Stimulated activated CD4-positive, alpha-beta T cell treated with anti-CD3 and anti-CD28 coated beads, Interleukin-15, amount 100 ng/mL, for 48 hours (primary cell): ENCODE data around the gene TNS3.

Experiments used
- DNase-seq, 2 donors: peaks; one replicate each; pipeline ENCODE4 v3.0.0-alpha.2; 2020; ENCODE audit warnings: low read depth in 2 of 2

The TNS3 gene

GRCh38 chr7:47506382-47507339 is 75.2 kb downstream of the TNS3 start:
- DNase-seq: no peak

DNA sequence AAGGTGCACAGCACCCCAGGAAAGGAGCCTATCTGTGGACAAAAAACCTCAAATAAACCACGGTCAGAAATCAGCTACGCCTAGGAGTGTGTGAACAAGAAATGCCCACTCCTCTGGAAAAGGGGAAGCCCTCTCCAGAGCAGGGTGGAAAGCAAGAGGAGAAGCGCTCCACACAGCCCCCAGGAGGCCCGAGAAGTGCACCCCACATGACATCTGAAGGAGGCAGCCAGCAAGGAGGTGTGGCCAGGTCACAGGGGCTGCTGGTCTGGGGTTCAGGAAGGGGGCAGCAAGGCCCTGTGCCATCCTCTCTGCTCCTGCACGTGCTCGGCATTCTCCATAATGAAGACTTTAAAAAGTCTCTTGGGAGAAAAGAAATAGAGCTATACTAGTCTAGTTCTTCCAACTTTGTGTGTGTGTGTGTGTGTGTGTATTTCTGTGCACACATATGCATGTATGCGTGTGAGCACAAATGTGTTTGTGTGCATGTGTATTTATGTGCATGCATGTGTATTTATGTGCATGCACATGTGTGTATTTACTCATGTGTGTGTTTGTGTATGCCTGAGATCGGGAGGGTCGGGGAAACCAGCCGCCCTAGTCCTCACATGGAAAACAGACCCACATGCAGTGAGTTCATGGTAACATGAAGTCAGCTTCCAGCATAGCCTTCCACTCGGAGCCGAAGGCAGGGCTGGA is 76.5 kb downstream of the TNS3 start:
- no peak for DNase-seq

GRCh38 chr7:47504551-47505311 is 77.2 kb downstream of the TNS3 start:
- DNase-seq: no peak

- DNase-seq: no peak
These were observed 78.6 kb downstream of the TNS3 start for GRCh38 chr7:47503281-47503680.

GRCh38 chr7:47502240-47502877 is 79.6 kb downstream of the TNS3 start:
- DNase-seq: no peak

GRCh38 chr7:47501406-47501805 is 80.5 kb downstream of the TNS3 start:
- no peak for DNase-seq

DNA sequence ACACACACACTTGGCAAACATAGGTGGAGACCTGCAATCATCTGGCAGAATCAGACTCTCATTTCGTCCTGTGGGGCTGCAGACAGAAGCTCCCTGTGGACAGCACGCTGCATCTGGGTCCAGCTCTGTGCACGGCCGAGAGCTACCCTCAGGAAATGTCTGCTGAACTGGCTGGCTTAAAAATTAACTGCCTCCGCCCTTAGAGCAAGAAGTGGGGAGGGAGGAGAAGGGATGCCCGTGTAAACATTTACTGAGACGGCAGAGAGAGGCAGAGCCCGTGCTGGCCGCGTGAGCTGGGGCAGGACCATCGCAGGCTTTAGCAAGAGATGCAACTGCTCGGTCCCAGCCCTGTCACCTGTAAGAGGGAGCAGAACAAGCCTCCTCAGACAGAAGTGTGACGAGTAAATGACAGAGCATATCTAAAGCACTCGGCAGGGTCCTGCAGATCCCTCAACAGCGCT is 81.8 kb downstream of the TNS3 start:
- no peak for DNase-seq

- no peak for DNase-seq
These were observed 83.5 kb downstream of the TNS3 start for GRCh38 chr7:47498229-47499056.

- no peak for DNase-seq
These were observed 84.4 kb downstream of the TNS3 start for GRCh38 chr7:47497367-47498096.

DNA sequence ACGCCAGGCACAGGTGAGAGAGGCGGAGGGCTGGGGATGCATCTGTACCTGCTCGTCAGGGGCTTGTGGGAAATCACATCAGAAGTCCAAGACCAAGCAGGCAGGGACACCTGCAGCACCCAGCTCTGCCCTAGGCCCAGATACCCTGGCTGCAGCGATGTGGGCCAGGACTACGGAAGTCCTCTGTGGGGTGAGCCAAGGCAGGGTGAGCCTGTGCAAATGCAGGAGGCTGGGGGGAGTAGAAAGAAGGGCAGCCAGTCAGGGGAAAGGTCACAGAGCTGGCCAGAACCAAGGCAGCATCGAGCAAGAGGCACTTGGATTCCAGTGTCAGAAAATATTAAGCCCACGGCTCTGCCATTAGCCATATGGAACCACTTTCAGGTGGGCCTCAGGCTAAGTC is 85.2 kb downstream of the TNS3 start:
- no peak for DNase-seq

GRCh38 chr7:47496056-47496665 is 85.8 kb downstream of the TNS3 start:
- DNase-seq: no peak

DNA sequence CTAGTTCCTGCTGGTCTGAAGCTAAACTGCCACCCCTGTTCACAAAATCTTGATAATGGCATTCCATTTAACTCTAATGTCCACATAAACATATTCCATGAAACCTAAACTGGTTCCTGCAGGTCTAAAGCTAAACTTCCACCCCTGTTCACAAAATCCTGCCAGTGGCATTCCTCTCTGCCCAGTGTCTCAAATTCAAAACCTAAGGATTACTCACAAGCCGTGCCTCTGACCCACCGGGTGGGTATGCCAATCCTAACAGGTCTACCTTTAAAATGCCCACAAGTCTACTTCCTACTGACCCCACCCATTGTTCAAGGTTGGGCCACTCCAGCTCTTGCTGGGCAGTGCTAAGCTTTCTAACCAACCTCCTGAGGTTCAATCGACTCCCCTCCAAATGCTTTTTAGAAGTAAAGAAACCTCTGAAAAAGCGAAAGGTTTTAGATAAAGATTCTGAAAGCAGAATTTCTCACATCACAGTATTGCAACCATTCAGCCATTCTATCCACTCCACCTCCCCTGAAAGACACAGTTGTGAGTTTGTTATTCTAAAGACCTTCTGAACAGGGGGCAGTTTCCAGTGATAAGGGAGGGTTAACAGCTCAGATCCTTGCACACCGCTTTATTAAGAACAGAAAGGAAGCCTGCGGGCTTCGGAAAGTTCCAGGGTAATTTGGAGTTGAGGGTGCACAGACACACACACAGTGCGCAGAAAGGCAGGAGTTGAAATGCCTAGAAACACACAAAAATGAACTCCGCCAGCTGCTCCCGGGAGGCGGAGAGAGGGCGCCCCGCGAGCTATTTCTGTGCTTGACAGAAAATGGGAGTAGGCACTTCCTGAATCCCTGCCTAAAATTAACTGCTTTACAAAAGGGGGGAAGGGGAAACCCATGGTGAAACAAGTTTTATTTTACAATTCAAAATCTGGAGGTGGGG is 87.7 kb downstream of the TNS3 start:
- DNase-seq: no peak

DNA sequence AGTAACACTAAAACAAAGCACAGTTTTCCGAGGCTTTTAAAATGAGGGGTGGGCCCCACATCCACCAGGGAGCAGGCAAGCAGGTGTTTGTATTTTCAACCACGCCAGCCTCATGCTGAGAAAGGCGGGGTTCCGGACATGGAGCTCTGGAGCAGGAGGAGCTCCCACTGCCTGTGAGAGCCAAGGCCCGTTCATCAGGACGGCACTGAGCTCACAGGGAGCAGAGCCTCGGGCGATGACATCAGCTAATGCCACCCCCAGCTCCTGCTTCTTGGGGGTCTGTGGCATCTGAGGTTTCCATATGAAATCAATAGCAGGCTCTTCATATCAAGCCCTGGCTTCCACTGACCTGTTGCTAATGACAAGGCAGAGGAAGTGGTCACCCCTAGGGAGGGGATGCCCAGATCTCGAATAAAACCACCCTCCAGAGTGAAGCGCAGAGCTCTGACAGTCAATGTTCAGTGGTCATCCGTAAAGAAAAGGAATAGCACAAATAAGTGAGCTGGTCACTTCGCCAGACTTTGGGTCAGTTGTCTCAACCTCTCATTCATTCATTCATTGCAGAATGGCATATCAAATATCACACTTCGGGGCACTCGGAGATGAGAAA is 89.1 kb downstream of the TNS3 start:
- no peak for DNase-seq

GRCh38 chr7:47490501-47491265 is 91.2 kb downstream of the TNS3 start:
- no peak for DNase-seq

DNA sequence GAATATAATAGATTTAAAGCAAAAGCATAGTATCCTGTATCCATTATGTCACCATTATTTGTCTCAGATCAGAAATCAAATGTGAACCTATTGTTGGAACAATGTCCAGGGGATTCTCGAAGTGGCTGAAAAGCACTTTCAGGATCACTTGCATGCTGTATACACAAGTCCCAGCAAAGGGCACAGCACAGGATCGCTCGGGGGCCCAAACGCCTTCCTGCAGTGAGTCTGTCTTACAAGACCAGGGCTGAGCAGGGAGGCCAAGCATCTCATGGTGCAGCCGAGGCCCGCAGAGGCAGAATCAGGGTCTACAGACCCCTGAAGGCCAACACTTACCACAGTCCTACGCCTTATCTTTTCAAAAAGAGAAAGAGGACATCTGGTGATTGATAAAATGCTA is 92.3 kb downstream of the TNS3 start:
- DNase-seq: no peak

- DNase-seq: no peak
These were observed 93.0 kb downstream of the TNS3 start for GRCh38 chr7:47488969-47489342.

- no peak for DNase-seq
These were observed 93.5 kb downstream of the TNS3 start for GRCh38 chr7:47488201-47488968.
